GM18526 (cell line): Measurements from ENCODE around the gene GPR17.

Experiments
- POLR2A ChIP-seq: IDR thresholded peaks from 3 replicates; pipeline ENCODE4 v1.6.1; 2011; ENCODE audit not compliant: insufficient read length; ENCODE audit errors: extremely low read depth

Gene GPR17

DNA sequence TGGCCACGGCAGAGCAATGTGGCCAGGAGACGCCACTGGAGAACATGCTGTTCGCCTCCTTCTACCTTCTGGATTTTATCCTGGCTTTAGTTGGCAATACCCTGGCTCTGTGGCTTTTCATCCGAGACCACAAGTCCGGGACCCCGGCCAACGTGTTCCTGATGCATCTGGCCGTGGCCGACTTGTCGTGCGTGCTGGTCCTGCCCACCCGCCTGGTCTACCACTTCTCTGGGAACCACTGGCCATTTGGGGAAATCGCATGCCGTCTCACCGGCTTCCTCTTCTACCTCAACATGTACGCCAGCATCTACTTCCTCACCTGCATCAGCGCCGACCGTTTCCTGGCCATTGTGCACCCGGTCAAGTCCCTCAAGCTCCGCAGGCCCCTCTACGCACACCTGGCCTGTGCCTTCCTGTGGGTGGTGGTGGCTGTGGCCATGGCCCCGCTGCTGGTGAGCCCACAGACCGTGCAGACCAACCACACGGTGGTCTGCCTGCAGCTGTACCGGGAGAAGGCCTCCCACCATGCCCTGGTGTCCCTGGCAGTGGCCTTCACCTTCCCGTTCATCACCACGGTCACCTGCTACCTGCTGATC is 4.9 kb downstream of the GPR17 start:
- TF ChIP-seq POLR2A: no peak

DNA sequence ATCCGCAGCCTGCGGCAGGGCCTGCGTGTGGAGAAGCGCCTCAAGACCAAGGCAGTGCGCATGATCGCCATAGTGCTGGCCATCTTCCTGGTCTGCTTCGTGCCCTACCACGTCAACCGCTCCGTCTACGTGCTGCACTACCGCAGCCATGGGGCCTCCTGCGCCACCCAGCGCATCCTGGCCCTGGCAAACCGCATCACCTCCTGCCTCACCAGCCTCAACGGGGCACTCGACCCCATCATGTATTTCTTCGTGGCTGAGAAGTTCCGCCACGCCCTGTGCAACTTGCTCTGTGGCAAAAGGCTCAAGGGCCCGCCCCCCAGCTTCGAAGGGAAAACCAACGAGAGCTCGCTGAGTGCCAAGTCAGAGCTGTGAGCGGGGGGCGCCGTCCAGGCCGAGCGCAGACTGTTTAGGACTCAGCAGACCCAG is 5.4 kb downstream of the GPR17 start:
- TF ChIP-seq POLR2A: no peak

DNA sequence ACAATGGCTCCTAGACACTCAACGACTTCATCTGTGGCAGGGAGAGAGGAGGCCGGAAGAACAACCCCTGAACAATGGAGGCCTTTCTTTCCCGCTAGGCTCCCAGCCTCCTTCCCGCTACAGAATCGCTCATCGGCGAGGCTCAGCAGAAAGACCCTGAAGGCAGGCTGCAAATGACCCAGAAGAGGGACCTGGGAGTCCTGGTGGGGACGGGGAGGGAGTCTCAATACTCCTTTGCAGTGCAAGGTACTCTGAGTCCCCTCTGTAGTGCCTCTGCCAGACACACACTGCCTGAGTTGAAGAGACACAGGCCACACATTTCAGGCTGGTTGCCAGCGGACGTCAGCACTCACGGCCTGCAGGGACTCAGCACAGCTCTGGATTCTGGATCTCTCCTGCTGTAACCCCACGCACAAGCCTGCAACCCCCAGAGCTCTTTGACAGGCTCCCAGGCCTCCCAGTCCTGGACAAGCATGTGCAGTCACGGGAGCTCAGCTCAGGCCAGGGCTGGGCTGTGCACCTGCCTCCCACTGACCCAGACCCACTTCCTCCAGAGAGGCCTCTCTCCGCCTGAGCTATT is 6.1 kb downstream of the GPR17 start:
- TF ChIP-seq POLR2A: no peak

DNA sequence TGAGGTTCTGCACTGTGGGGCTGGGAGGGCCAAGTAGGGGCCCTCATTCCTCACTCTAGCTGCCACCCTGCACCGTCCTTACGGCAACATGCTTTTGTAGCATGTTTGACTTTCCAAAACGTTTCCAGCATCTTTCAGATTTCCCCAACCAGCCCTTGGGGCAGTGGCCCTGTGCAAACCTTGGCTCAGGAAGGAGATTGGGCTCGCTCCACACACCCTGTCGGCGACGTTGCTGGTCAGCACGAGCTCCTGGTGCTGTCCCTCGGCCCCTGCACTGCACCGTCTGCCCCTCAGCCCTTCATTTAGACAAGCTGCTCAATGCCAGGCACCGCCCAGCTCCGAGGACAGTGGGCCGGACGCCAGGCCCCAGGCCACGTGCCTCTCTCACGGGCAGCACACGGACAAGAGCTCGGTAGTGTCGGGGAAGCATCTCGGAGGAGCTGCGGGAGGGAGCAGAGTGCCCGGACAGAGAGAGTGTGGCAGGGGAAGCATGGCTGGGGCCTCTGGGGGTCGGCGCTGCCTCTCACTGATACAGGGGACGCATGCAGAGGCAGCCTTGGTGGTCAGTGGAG is 6.9 kb downstream of the GPR17 start:
- no peak for TF ChIP-seq POLR2A

DNA sequence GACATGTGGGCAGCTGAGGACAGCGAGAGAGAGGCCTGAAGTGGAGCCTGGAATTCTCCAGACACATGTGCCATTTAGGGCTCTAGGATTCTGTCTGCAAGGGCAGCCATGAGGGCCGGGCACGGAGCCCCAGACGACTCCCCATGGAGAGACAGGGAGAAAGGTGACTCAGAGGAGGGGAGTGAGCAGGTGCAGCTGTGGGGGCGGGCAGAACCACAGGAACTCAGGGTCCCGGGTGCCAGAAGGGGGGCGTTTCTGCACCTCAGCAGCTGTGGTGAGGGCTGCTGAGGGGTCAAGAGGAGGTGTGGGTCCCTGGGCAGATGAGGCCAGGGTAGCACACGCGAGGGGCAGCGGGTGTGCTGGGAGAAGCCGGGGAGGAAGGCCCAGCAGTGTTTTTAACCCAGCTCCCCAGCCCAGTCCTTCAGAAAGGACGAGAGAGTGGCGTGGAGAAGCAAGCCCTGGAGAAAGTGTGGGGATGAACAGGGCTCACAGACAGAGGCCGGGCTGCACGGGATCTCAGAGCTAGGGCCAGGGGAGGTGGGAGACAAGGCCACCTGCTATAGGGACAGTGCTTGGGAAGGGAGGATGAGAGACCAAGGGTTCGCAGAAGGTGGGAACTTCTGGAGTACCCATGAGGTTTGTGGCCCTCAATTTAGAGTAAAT is 7.6 kb downstream of the GPR17 start:
- TF ChIP-seq POLR2A: no peak

DNA sequence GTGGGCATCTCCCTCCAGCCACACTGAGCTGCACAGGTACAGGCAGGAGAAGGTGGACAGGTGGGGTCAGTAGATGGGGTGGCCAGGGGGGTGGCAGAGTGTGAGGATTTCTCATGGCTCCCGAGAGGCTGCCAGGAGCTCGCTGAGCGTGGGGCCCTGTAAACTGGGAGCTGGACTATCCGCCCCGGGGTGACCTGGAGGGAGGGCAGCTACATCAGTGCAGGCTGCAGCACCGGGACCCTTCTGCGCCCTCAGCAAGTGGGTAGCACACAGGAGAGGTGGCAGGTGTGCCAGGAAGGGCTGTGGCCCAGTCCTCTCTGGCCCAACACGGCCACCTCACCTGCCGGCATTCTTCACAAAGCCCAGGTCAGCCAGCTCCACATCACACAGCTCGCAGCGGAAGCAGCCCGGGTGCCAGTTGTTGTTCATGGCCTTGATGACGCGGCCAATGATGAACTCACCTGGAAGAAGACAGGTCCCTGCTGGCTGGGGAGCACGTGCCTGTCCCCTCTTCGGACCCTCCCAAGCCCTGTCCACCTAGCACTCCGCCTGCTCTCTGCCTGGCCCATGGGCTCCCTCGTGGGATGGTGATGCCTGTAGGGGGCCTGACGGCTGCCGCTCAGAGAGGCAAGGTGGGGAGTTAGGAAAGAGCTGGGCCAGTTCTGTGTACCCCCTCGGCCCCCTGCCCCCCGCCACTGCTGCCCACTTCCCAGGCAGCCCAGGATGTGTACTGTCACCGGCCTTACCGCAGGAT is 8.3 kb downstream of the GPR17 start:
- TF ChIP-seq POLR2A: no peak

DNA sequence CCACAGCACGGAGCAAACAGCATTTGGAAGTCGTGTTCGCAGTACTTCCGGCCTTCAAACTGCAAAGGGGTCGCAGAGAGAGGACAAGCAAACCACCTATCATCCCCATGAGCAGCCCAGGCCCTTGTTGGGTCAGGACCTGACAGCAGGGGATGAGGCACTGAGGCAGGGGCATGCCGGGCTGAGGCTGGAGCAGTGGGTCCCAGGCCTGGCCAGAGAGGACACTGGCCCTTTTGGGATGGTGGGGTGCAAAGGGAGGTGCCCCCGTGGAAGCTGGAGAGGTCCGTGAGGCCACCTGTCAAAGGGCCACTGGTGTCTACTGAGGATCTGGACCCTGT is 8.9 kb downstream of the GPR17 start:
- no peak for TF ChIP-seq POLR2A

DNA sequence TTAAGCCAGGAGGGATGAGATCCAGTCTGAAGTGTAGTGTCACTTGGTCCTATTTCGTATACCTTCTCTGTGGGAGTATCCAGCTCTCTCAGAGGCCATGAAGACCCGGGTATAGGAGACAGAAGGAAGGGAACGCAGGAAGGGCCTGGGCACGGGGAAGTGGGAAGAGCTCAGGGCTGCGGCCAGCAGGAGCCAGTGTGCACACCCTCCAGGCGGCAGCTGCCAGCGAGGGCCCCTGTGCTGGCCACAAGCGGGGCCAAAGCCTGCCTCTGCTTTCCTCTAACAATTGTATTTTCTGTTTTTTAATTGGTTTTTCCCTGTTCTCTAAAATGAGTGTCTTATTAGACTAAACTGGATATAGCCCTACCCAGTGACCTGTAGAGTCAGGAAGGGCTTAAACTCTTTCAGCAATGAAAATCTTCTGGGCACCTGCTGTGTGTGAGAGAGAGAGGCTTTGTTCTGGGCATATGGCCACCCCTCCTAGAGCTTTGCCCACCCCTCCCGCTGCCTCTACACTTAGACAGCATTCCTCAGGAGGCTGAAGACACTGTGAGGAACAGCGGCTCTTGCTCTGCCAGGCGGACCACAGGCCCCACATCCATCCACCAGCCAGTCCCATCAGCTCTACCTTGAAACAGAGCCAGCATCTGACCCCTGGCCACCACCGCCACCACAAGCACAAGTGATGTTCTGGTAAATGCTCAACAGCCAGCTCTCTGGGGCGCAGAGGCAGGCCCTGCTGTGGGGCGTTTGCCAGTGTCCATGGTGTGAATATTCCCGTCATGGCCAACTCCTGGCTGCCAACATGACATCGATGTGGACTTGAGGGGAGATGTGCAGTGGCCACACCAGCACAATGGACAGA is 9.5 kb downstream of the GPR17 start:
- no peak for TF ChIP-seq POLR2A

DNA sequence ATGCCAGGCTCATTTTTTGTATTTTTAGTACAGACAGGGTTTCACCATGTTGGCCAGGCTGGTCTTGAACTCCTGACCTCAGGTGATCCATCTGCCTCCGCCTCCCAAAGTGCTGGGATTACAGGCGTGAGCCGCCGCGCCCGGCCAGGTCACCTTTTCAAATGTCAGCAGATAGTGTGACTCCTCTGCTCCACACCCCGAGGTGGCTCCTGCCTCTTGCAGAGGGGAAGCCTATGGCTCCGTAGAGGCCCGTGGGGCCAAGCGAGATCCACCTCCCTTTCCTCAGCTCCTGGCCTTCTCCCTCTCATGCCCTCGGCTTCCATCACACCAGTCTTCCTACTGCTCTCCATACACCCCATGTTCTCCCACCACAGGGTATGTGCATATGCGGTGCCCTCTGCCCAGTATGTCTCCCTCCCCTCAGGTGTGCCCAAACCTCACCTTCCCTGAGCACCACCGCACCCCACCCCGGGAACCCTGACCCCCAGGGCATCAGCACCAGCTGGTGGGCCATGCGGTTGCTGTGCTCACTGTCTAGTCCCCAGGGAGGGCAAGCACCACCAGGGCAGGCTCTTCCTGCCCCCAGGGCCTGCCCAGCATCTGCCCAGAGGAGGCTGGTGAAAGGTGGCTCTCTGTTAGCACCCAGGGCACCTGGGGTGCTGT is 10.7 kb downstream of the GPR17 start:
- TF ChIP-seq POLR2A: no peak

DNA sequence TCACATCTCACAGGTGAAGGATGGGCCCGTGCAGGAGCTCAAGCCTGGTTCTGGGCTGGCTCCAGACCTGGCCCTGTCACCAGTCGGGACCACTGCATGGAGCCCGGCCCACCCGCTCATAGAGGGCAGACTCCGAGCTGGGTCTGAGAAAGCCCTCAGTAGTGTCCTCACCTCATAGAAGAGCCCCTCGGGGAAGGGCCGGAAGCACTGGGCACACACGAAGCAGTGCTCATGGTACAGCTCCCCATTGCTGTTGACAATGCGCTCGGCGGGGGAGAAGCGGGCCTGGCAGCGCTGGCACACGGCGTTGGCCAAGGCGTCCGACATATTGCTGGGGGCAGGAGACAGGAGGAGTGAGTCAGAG is 11.3 kb downstream of the GPR17 start:
- no peak for TF ChIP-seq POLR2A

DNA sequence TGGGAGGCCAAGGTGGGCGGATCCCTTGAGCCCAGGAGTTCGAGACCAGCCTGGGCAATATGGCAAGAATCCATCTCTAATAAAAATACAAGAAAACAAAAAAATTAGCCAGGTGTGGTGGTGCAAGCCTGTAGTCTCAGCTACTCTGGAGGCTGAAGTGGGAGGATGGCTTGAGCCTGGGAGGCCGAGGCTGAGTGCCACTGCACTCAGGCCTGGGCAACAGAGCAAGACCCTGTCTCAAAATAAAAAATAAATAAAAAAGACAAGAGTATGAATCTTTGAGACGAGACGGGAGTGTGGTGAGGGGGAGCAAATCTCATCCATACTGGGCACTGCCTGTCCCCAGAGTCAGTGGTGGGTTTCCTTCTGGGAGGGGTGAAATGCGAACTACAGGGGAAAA is 12.2 kb downstream of the GPR17 start:
- TF ChIP-seq POLR2A: no peak

DNA sequence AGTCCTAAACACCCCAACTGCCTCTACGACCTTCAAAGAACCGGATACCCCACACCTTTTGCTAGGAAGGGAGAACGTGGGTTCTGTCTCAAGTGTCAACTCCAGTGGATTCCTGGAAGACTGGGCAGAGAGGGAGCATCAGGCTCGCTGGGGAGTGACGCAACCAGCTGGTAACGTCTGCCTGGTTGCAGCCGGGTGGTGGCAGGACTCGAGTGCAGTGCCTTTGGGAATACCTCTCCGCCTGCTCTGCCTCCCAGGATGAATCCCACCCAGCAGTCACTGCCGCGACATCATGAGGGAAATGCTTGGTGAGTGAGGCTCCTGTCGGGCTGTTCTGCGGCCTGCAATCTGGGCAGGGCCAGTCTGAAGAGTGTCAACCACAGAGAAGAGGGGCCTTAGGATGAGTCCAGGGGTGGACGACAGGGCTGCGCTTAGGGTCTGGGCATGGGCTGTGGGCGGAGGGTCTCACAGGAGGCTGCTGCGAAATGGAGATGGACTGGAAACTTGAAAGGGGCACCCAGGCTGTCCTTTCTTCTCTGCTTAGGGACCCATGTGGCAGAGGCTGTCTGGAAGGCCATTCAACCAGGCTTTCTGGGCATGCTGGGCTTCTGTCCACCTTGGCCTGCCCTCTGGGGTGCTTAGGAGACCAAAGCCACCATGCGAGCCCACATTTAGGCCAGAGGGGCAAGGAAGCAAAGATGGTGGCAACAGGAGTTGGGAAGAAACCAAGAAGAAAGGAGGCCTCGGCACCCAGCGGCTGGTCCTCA is 12.9 kb downstream of the GPR17 start:
- TF ChIP-seq POLR2A: no peak

DNA sequence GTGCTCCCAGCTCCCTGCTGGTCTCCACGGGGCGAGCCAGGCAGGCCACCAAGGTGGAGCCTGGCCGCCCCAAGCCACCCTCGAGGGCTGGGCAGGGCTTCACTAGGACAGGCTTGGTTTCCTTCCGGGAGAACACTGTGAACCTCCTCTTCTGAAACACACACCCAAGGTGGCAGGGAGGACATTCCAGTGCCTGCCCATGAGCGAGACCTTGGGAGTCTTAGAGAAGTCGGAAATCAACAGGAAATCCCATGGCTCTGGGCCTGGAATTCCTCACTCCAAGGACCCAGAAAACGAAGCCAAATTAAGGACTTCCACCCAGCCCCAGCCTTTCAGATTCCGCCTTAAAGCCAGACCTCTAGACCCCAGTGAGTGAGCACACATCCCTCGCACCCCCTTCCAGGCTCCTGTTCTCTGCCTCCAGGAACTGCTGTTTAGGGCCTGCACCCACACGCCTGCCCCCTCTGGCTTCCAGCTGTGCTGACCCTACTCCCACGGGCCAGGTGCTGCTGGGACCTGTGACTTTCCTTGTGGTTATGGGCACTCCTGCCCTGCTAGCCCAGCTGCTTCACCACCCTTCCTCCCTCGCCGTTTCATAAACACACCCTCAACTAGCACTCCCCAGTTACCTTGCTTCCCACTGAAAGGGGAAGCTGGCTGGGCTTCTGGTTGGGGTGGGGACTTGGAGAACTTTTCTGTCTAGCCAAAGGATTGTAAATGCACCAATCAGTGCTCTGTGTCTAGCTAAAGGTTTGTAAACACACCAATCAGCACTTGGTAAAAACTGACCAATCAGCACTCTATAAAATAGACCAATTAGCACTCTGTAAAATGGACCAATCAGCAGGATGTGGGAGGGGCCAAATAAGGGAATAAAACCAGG is 13.7 kb downstream of the GPR17 start:
- TF ChIP-seq POLR2A: no peak

DNA sequence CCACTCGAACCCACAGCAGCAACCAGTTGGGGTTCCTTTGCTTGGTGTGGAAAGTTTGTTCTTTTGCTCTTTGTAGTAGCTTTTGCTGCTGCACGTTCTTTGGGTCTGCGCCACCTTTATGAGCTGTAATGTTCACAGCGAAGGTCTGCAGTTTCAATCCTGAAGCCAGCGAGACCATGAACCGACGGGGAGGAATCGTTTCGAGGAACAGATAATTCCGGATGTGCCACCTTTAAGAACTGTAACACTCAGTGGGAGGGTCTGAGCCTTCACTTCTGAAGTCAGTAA is 14.3 kb downstream of the GPR17 start:
- no peak for TF ChIP-seq POLR2A
